Stimulated activated CD8-positive, alpha-beta memory T cell treated with anti-CD3 and anti-CD28 coated beads, Interleukin-2, amount 100 ng/mL, for 1 hour (primary cell): ENCODE data around the gene PDZK1IP1.

Experiments
- DNase-seq, 2 donors: peaks; one replicate each; pipeline ENCODE4 v3.0.0-alpha.2; 2020; ENCODE audit warnings: low read depth in 2 of 2

PDZK1IP1 gene, protein sequence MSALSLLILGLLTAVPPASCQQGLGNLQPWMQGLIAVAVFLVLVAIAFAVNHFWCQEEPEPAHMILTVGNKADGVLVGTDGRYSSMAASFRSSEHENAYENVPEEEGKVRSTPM

DNA sequence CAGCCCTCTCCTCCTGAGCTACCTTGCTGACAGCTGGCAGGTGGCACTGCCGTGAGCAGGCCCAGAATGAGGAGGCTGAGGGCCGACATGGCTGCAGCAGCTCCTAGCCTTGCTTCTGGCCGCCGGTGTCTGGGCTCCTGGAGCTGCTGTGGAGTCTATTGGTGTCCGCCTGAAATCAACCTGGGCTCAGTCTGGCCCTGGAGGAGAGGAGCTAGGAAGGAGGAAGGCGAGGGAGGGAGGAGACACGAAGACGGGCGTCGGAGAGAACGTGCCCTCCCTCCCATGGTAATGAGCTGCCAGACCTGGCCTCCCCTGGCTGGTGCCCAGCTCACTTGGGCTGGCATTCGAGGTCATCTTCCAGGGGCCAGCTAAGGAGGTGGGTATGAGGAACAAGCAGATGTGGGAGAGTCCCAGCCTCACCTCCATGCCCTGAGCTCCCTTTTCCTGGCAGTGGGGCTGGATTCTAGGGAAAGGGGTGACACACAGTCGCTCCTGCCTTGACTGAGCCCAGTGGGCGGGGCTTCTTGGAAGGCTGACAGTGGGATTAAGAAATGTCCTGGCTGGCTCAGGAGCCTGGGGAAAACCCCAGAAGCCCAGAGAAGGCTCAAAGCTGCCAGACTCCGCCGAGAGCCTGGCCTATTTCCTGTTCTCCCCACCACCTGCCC is at the start of gene PDZK1IP1:
PDZK1IP1 (minus strand) TSS at position 193 of the 665 bp plus-strand sequence; CDS start at position 89, 104 bp downstream.
- no peak for DNase-seq

DNA sequence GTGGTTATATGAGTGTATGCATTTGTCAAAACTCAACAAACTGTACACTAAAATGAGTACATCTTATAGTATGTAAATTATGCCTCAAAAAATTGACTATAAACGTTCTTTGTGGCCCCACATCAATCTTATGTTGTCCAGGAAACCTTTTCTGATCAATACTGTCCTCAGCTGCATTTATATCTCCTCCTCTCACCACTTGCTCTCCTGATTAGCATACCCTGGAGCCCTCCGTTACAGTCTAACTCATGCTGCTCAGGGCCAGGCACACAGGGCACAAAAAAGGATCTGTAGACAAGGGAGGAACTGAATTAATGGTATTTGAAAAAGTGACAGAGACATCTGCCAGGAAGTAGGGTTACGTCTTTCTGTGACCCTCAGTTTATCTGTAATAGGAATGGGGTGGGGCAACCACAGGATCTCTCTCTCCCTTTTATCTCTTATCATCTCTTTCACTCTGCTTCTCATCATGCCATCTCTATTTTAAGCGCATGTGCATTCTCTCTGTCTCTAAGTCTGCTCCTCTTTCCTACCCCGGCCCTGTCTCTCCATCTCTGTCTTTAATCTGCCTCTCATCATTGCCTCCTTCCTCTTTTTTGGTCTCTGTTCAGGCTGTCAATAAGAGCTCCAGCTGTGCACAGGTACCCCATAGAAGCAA is 49.2 kb upstream of the PDZK1IP1 start:
- DNase-seq, result no peak

DNA sequence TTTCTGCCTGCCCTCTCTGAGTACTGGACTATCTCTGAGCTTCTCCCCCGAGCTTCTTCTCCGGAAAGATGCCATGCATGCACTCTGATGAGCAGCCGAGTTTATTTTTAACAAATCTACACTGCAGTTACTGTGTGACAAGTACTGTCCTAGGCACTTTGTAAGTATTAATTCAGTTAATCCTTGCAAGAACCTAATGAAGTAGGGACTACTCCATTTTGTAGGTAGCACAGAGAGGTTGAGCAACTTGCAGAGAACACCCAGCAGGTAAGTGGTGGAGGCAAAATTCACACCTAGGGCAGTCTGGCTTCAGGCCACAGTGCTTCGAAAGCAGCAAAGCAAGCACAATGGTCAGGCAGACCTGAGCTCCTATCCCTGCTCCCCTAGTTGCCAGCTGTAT is 46.0 kb upstream of the PDZK1IP1 start:
- DNase-seq, result no peak

DNA sequence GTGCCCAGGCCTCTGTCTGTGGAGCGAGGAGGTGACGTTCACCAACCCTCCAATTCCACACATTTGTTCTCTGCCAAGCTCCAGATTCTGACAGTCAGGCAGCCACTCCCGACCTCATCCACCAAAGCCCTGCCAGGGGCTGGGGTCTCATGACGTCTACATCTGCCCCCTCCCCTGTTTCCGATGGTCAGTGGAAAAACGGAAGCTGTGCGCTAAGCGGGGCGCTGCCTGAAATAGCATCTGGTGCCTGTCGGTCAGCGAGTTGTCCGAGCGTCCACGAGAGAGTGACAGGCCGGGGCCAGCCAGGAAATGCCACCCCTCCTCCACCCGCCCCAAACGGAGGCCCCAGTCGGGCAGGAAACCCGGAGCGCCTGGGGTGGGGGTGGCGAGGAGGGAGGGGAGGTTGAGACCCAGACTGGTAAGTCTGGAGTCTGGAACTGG is 45.4 kb upstream of the PDZK1IP1 start:
- DNase-seq, result no peak

DNA sequence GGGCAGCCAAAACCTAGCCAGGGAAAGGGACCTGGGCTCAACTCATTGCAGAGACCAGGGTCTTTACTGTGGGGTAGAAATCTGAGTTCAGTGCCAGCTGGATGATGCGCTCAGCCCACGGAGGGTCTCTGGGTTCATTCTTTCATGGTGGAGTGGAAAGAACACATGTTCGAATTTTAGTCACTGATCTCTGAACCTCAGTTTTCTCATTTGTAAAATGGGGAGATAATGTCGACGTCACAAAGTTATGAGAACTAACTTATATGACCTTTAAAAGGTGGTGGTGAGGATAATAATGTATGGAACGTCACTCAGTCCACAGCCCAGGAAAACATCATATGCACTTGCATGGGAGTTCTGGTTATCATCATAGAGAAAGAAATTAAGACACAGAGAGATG is 43.4 kb upstream of the PDZK1IP1 start:
- no peak for DNase-seq

DNA sequence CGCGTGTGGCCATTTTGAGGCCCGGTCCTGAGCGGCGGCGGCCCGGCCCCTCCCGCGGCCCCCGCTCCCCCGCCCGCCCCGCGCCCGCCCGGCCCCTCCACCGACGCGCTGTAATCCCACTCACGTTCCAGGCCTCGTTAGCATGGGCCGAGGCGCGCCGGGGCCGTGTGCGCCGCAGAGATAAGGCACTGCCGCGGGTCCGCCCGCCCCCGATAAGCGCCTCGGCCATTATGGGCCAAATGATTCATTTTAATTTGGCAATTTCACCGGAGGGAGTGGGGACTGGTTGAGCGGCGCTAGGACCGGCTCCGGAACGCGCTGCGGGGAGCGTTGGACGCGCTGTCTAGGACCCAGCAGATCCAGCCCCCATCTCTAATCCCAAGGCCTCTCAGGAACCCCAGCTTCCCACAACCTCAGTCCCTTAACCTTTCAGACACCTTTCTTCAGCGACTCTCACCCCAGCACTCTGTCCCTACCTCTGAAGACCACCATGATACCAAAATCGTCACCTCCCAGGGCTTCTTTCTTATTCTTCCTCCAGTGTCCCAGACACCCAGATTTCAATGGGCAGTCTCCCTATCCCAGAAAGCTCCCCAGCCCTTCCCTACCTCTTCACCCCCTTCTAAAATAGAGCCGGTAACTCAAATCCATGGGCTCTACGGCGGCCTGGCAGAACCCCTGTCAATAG is 42.5 kb upstream of the PDZK1IP1 start, which contains the start of gene TAL1:
TAL1 (minus strand) TSS at position 39 of the 688 bp plus-strand sequence. CDS start 6,337 bp downstream, outside the sequence.
- DNase-seq, result no peak

DNA sequence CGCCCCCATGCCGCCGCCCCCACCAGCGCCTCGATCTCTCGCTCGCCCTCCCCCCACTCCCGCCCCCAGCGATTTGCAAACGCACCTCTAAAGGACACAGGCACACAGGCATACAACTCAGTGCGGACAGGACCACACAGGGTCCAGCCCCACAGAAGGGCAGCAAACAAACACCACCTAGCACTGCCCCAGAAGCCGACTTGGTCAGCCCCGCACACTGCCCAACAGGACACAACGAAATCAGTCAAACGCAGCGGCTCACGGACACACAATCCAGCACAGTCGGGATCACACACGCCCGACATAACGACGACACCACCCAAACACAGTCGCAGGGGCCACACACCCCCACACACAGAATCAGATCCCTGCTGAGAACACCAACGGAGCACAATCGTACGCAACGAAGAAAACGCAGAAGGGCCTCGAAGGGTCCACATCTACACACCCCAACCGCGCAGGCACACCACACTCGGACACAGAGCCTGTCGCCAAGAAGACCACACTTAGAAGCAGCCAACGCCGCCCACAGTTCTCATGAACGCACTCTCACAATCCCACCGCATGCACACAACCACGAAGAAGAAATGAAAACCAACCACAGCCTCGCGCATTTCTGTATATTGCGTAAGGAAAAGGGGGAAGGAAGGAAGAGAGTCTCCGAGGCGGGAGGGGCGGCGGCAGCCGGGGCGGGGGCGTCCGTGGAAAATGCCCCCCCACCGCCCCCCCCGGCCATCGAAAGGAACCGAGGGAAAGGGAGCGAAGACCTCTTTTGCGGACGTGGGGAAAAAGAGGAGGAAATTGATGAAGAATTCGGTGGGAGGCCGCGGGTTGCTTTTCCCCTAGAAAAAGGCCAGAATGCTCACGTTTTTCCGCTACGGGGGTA is 41.7 kb upstream of the PDZK1IP1 start:
- DNase-seq, result no peak

DNA sequence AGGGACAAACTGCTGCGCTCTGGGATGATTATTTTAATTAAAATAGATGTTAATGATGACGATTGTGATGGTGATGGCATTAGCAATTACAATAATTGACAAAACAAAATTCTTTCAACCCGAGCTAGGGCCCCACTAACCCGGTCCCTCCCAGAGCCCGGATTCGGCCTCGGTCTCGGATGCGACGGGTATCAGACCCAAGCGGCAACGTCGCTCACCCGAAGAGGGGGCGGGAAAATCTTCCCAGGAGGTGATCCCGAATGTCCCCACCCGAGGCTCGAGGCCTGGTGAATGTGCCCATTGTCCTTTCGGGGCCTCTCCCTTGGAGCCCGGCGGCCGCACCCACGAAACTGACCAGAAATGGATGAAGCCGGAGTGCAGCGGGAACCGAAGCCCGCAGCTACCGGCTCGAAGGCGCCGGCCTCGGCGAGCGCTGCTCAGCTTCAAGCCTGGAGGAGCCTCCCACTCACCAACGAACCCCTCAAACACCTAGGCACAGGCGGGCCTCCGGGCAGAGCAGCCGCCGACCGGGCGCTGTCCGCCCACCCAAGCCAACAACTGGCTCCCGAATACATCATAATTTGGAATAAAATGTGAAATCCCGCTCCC is 41.0 kb upstream of the PDZK1IP1 start:
- no peak for DNase-seq

DNA sequence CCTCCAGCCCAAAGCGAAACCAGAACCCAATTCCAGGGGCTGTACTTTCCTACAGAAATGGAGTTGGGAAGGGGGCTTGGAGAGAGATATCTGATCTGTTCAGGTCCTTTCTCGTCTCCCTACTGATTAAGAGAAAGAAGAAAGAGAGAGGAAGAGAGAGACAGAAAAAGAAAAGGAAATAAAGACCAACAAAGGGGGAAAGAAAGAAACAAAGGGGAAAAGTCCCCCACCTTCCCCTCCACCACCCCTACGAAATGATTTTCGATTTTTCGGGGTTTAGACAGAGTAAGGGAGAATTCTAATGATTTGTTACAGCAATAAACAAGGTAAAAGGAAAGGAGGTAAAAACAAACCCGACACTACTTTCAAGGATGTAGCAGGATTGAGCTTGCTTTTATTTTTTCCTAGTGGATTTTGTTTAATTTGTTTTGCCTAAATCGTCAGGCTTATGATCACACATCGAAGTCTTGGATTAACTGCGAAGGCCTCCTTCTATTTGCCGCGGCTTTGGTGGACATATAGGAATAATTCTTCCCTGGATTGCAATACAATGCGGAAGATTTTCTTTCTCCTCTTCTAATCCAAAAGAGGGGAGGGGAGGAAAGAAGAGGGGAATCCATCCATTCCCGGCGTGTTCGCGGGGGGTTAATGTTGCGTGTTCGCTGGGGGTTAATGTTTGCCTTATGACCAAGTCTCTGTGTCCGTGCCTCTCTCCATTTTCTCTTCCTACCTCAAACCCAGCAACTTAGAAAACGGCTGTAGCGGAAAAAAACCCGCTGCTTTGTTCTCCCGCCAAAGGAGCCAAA is 40.3 kb upstream of the PDZK1IP1 start:
- DNase-seq, result no peak

DNA sequence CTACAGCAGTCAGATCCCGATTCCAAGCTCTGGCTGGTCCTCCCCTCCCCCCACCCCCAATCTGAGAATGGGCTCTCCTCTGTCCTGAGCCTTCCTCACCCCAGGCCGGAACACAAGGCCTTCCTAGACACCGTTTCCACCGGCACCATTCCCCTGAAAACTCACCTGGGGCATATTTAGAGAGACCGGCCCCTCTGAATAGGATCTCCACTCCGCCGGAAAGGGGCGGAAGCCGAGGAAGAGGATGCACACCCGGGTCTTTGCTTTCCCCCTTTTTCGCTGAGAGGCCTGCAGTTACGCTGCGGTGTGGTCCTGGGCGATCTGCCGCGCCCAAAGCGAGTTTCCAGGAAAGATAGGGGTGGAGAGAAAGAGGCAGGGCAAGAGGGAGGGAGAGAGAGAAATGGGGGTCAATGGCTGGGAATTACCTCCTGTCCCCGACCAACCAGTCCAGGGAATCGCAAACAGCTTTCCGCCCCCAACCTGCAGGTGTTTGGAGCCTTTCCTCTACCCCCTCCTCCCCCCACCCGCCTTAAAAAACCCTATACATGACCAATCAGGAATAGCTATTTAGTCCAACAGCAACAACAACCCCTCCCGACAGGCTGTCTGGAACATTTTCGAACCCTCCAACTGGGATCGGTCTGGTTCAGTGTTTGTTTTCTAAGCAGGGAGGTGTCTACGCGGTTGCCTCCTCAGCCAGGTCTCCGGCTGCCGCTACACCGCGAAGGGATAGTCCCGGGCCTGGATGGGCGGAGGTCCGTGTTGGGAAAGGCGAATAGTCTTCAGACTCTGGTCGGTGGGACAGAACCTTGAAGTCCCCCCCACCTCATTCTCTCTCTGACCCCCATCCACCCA is 39.4 kb upstream of the PDZK1IP1 start:
- no peak for DNase-seq

DNA sequence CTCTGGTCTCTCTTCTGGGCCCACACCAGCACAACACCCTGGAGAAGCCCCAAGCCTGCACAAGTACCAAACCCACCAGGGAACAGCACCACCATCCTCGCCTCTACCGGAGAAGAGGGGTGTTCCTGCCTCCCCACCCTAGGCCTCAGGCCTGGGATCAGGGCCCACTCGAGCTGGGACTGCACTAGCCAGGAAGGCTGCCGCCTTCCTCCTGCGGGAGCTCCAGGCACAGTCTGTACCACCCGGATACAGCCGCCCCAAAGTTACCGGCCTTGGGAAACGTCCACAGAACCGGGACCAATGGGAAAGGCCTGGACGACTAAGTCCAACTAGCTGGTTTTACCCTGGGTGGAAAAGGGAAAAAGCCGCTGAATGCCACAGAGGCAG is 38.8 kb upstream of the PDZK1IP1 start:
- DNase-seq, result no peak

DNA sequence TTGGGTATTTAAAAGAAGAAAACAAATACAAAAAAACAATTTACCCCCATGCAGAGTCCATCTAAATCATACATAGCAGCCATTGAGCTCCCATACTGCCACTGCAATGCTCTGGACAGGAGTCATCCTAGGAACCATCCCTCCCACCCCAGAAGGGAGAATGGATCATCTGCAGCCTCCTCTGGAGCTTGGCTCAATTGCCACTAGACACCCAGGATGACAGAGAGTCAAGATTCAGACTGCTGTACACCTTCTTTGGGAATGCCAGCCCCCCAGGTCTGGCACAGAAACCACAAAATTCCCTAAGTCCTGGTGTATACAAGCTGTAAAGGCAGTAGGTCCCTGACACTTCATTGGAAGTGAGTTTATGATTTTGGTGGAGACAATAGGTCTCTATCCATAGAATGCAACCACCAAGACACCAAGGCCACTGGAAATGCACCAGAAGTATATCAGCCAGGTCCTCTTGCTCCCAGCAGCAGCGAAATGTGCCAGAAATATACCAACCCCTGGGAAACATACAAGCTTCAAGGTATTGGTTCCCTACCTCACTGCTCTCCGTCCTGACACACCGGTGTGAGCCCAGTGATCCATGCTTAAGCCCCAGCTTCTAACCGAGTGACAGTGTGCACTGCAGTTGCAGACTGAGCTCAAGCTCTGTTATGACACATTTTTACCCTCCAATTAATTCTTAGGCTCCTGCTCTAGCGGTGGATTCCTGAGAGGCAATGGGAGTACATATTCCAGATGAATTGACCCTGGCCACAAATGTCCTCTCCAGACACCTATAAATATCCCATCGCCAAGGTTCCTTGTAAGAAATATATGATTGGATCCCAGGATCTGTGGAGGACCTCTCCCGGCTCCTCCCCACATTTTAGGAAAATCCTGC is 37.8 kb upstream of the PDZK1IP1 start:
- DNase-seq, result no peak

DNA sequence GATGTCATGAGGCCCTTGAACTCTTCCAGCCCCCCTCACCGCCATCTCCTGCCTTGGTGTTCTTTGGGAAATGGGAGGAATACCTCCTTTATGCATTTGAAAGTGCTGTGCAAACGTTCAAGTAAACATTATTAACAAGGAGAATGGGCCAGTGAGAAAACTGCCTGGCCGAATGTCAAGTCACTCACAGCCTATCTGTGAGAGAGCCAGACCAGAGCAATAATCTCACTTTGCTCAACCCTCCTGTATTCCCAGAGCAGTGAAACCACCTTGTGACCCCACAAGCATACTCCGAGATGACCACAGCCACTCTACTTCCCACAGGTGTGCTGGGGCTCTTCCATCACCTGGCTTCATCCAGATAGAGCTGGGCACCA is 37.0 kb upstream of the PDZK1IP1 start:
- DNase-seq, result no peak

DNA sequence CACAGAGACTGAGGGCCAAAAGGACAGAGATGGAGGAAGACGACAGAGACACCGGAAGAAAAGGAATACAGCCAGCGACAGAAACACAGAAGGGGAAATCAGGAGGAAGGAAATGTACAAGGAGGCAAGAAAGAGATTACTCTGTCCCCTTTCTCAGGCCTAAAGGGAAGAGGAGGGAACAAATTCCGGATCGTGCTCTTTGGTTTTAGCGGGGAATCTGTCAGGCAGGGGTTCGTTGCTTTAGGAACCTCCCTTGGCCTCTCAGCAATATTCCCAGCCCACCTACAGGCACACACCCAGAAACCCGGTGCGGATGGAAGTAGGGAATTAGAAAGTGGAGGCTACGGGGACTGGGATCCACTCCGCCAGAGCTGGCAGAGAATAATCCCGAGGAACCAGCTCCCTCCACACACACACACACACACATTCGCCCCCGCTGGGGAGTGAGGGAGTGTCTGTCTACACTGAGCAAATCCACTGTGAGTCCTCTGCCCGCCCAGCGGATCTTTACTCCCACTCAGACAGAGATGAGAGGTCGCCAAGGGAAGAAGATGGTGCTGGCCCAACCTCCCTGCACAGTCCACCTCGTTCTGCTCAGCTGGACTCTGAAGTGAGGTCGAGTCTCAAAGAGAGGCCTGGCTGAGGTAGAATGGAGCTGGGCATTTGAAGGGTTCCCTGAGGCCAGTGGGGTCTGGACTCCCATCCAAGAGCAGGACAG is 36.4 kb upstream of the PDZK1IP1 start:
- DNase-seq, result no peak

DNA sequence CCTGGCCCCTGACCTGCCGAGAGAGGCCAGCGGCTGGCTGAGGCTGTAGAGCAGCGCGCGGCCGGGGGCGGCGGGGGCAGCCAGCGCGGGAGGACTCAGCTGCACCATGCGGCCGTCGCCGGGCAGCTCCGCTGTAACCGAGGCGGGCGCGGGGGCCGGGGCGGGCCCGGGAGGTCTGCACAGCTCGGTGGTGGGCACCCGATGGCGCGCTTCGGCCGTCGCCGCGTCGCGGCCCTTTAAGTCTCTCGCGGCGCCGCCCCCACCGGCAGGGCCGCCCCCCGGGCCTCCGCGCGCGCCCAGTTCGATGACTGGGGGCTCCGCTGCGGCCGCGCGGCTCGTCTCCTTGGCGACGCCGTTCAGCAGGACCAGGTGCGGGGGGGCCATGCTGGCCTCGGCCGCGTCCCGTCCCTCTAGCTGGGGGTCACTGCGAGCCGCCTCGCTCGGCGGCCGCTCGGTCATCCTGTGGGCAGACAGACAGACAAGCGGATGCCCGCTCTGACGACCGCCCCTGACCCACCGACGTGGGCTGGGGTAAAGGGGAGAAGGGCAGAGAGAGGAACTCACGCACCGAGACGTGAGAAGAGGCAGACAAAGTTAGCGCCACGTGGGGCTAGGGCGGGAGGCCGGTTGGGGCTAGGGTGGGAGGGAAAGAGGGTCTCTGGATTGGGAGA is 35.7 kb upstream of the PDZK1IP1 start:
- no peak for DNase-seq

DNA sequence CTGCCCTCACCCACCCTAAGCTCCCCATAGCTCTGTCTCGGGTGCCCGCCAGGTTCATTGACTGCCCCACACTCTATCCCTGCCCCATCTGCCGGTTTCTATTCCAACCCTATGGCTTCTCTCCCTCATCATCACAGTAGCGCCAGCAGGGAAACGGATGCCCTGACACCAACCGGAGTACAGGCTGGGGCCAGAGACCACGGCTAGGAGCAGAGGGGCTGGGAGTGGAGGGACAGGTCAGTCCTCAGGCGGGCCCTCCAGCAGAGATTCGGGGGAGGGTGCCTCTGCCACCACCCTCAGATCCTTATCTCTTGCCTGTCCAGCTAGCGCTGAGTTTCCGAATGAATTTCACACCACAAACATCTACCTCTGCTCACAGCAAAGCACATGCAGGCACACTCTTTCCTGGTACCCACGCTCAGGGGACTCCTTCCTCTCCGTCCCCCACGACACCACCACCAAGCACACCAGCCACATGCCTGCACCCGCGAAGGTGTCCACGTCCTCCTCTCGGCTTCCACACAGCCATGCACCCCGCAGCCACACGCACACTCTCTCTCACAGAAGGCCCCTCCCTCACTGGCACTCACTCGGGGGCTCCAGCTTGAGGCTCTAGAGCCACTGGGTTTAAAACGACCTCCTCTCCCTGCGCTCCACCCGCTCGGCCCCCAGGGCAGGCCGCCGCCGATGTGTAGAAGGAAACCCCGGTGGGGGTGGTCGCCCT is 35.0 kb upstream of the PDZK1IP1 start:
- DNase-seq, result no peak
